SJSA1 (cell line): ENCODE data around the gene SFXN2. TPM values are rescaled to one million over a fixed set of nuclear protein-coding genes. Genes with fewer than 3 reads are reported as not detected.
"Not testable (repeated sequence)": the region's sequence is repeated elsewhere in the genome, so short reads cannot be mapped to it uniquely, and the experiment has no call there.

ENCODE experiments used
- DNase-seq, 2 experiments: peaks; one replicate each; pipeline ENCODE4 v3.0.0-alpha.2; 2015 to 2020; ENCODE audit warnings: low spot score in 2 of 2, low read depth in 1 of 2
- H3K27ac ChIP-seq: fragments of 250-450 bp; sonication (Bioruptor Pico); 2 replicates; pipeline ENCODE4 v1.5.1; 2020; ENCODE audit warnings: mild to moderate bottlenecking, moderate library complexity
- H3K27me3 ChIP-seq: fragments of 250-450 bp; sonication (Bioruptor Pico); replicated peaks from 2 replicates; pipeline ENCODE4 v1.5.1; 2020; ENCODE audit warnings: mild to moderate bottlenecking, moderate library complexity
- H3K36me3 ChIP-seq: fragments of 250-450 bp; sonication (Bioruptor Pico); 2 replicates; pipeline ENCODE4 v1.5.1; 2020; ENCODE audit warnings: mild to moderate bottlenecking
- H3K4me1 ChIP-seq: fragments of 250-450 bp; sonication (Bioruptor Pico); replicated peaks from 2 replicates; pipeline ENCODE4 v1.6.1; 2021; ENCODE audit warnings: mild to moderate bottlenecking
- H3K4me3 ChIP-seq: fragments of 250-450 bp; sonication (Bioruptor Pico); 2 replicates; pipeline ENCODE4 v1.5.1; 2020; ENCODE audit warnings: mild to moderate bottlenecking
- H3K9me3 ChIP-seq: fragments of 250-450 bp; sonication (Bioruptor Pico); replicated peaks from 2 replicates; pipeline ENCODE4 v1.5.1; 2020; ENCODE audit warnings: mild to moderate bottlenecking
- total RNA-seq: library from RNA; depleted of rRNA; stranded (reverse); fragments of >200 nt; shearing (Covaris generic); gene quantifications from 2 replicates; pipeline ENCODE4 v1.2.3, GENCODE V29; 2014

SFXN2 gene
- total RNA-seq, 1 experiment from 2014 or later = 3.1 TPM

GRCh38 chr10:102740229-102740628, 25.8 kb downstream of the SFXN2 start:
- Histone ChIP-seq H3K27me3 (no peaks in the 10 kb centered on the region; the same call in 1 of the 2 replicates), H3K4me1 (peaks cover 15% of the 10 kb centered on the region), H3K36me3 (peaks cover 9% of the 10 kb centered on the region), H3K9me3 (peaks cover 8% of the 10 kb centered on the region), H3K4me3 (no peak overlapping the region), H3K27ac (no peak overlapping the region)
- no peak for DNase-seq

GRCh38 chr10:102741726-102742237, 27.3 kb downstream of the SFXN2 start:
- Histone ChIP-seq H3K9me3 (peaks cover 8% of the 10 kb centered on the region), H3K4me3 (no peak overlapping the region), H3K4me1 (peaks cover 25% of the 10 kb centered on the region), H3K27me3 (no peaks in the 10 kb centered on the region; the same call in 1 of the 2 replicates), H3K36me3 (peaks cover 9% of the 10 kb centered on the region), H3K27ac (no peak overlapping the region)
- no peak for DNase-seq

DNA sequence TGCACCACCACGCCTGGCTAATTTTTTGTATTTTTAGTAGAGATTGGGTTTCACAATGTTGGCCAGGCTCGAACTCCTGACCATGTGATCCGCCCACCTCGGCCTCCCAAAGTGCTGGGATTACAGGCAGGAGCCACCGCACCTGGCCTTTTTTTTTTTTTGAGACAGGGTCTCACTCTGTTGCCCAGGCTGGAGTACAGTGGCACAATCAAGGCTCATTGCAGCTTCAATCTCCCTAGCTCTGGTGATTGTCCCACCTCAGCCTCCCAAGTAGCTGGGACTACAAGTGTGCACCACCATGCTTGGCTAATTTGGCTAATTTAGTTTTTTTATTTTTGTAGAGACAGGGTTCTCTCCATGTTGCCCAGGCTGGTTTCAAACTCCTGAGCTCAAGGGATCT, 27.9 kb downstream of the SFXN2 start:
- H3K27ac ChIP-seq, H3K27me3 ChIP-seq, H3K9me3 ChIP-seq, DNase-seq, H3K4me3 ChIP-seq, H3K36me3 ChIP-seq: not testable (repeated sequence)
- H3K4me1 ChIP-seq = peaks cover 25% of the 10 kb centered on the region

DNA sequence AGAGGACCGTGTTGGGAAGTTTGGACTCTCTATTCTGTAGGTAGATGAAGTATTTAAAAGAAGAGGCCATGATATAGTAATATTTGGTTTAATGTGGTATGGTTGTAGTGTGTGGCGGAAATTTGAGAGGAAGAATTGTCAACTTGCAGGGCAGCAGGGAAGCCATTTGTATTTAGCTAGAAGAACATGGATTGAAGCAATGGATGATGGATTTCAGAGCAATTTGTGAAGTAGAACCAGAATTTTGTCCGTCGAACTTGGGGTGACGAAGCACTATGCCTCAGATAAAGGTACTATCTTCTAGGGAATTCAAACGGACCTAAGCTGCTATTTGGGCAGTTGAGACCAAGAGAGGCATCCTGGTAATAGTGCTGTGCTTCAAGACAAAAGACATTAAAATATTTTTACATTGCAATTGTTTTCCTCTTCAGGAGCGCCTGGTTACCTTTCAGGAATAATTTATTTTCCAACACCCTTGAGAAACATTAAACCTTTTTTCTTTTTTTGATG, 28.7 kb downstream of the SFXN2 start:
- peak overlapping the region; percentile 76 for H3K4me3 ChIP-seq
- H3K27ac ChIP-seq = peak overlapping the region; percentile 56
- no peaks in the 10 kb centered on the region; the same call in 1 of the 2 replicates for H3K27me3 ChIP-seq
- H3K36me3 ChIP-seq = peaks cover 9% of the 10 kb centered on the region
- peaks cover 8% of the 10 kb centered on the region for H3K9me3 ChIP-seq
- no peak for DNase-seq
- H3K4me1 ChIP-seq = peaks cover 25% of the 10 kb centered on the region

DNA sequence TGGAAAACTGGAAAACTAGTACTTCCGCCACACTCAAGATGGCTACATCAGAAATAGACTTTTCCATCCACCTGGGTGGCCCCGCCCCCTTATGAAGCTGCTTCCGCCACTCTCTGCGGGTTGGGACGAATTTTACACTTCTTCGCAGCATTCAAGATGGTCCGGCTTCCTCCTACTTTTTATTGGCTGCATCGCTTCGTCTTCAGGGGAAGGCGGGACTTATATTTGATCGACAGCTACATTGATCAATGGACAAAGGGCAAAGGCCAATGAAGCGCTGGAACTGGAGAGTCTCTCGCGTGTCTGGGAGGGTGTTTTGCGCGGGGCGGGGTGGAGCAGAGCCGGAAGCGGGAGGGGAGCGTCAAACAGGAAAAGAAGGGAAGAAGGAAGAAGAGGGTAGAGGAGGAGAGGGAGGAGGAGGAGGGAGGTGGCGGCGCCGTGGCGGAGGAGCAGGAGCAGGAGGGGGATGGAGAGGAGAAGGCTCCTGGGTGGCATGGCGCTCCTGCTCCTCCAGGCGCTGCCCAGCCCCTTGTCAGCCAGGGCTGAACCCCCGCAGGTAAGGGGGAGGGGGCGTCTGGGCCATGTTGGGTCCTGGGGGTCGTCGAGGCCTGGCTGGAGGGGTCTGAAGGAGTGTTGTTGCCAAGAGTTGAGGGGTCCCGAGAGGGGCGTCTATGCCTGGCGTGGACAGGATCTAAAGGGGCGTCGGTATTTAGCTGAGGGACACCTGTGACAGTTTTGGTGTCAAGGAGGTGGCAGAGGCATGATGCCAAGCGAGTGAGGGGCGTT, 29.3 kb downstream of the SFXN2 start, which contains the start of gene WBP1L:
Gene WBP1L (plus strand): TSS at position 361 of the 786 bp plus-strand sequence. CDS start 106 bp downstream, at position 467.
- DNase-seq = peak; percentile 97 to 99
- H3K36me3 ChIP-seq = peaks cover 9% of the 10 kb centered on the region
- peak within 1 kb of the TSS; percentile 76 for H3K4me3 ChIP-seq

GRCh38 chr10:102744374-102745051, 30.1 kb downstream of the SFXN2 start:
- peak overlapping the region; percentile 65; the same call in 1 of the 2 replicates for H3K27ac ChIP-seq
- peaks cover 8% of the 10 kb centered on the region for H3K9me3 ChIP-seq
- H3K4me3 ChIP-seq = peak overlapping the region; percentile 76
- no peaks in the 10 kb centered on the region; the same call in 1 of the 2 replicates for H3K27me3 ChIP-seq
- DNase-seq = no peak
- H3K36me3 ChIP-seq = peaks cover 9% of the 10 kb centered on the region
- peaks cover 25% of the 10 kb centered on the region for H3K4me1 ChIP-seq

More for the DNA sequence above, 29.3 kb downstream of the SFXN2 start, which contains the start of gene WBP1L:
- H3K27me3 ChIP-seq = no peaks in the 10 kb centered on the region; the same call in 1 of the 2 replicates
- peaks cover 25% of the 10 kb centered on the region for H3K4me1 ChIP-seq
- peaks cover 8% of the 10 kb centered on the region for H3K9me3 ChIP-seq
- peak within 1 kb of the TSS; percentile 65 for H3K27ac ChIP-seq

DNA sequence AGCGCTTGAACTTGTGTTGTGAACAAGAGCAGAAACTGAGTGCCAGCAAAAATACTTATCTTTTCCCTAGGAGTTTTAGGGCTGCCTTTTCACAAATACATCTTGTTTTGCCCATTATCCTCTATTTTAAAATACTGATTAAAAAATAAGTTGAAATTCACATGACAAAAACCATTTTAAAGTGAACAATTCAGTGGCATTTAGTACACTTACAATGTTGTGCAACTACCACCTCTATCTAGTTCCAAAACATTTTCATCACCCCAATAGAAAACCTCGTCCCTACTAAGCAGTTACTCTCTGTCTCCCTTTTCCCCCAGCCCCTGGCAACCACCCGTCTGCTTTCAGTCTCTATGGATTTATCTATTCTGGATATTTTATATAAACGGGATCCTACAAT, 30.7 kb downstream of the SFXN2 start:
- peaks cover 8% of the 10 kb centered on the region for H3K9me3 ChIP-seq
- H3K27me3 ChIP-seq = no peaks in the 10 kb centered on the region; the same call in 1 of the 2 replicates
- no peak overlapping the region for H3K27ac ChIP-seq
- H3K36me3 ChIP-seq = peaks cover 9% of the 10 kb centered on the region
- peaks cover 25% of the 10 kb centered on the region for H3K4me1 ChIP-seq
- no peak for DNase-seq
- no peak overlapping the region for H3K4me3 ChIP-seq

DNA sequence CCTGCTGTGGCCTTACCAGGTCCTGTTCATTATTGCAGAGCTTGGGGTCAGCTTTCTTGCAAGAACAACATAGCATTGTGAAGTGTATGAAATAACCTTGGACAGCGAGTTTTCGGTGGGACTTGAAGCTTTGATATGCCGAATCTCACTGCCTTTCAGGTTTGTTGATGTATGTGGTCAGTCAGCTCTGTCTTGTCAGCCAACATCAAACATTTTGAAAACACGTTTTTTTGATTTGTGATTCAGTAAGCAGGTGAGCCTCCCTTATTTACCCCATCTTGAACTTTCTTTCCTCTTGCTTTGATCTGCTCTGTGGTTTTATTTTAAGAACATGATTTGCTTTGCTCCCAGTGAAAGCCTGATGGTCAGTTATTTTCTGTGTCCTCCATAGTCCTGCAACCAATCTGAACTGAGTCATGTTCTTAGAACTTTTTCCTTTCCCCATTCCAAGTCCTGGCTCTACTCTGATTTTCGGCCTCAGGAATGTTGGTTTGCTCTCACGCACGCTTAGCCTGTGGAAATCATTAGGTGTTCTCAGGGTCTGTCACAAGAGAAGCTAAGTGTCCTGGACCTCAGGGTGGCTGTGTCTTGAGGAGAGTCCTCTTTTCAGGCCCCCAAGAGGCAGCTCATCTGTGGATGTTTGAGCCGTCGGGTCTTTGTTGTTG, 38.0 kb downstream of the SFXN2 start:
- peak overlapping the region; percentile 26; the same call in 1 of the 2 replicates for H3K27ac ChIP-seq
- H3K27me3 ChIP-seq = no peaks in the 10 kb centered on the region
- peak in 1 of 2 experiments; percentile 40 for DNase-seq
- H3K9me3 ChIP-seq = no peaks in the 10 kb centered on the region
- no peak overlapping the region for H3K4me3 ChIP-seq
- H3K4me1 ChIP-seq = peaks cover 23% of the 10 kb centered on the region
- H3K36me3 ChIP-seq = no peaks in the 10 kb centered on the region

DNA sequence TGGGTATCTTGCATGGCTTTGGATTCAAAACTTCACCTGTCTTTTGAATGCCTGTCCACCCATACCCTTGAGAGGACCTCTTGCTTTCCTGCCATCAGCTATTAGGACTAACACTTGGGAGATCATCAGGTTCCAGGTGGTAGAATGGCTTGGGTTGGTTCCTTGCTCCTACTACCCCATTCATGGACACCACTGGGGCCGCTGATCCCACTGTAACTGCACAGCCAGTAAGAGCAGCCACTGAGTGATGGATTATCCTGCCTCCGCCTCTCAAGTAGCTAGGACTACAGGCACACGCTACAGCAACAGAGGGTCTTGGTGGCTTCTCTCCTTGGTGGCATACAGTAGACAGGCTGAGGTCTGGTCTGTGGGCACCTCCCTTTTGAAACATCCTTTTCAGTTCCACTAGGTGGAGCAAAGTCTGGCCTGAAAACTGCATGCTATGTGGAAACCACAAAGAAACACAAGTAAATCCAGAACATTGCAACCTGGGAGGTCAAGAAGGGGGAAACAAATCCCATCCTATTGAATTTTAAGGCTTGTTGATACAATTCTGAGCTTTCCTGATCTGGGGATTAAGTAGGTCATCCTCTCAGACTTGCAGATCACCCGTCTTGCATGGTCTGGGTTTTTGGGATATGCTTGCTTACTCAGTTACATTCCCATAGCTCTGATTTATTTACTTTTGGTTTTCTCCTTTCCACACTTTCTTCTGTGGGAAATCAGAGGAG, 38.7 kb downstream of the SFXN2 start:
- Histone ChIP-seq H3K9me3 (no peaks in the 10 kb centered on the region), H3K36me3 (no peaks in the 10 kb centered on the region), H3K27ac (peak overlapping the region; percentile 26; the same call in 1 of the 2 replicates), H3K4me1 (peaks cover 23% of the 10 kb centered on the region), H3K27me3 (no peaks in the 10 kb centered on the region), H3K4me3 (no peak overlapping the region)
- peak; percentile 80 to 95 for DNase-seq

- Histone ChIP-seq H3K27ac (peak overlapping the region; percentile 3; the same call in 1 of the 2 replicates), H3K4me1 (peaks cover 23% of the 10 kb centered on the region), H3K36me3 (no peaks in the 10 kb centered on the region), H3K4me3 (no peak overlapping the region), H3K27me3 (no peaks in the 10 kb centered on the region), H3K9me3 (no peaks in the 10 kb centered on the region)
- no peak for DNase-seq
These were observed 39.3 kb downstream of the SFXN2 start for GRCh38 chr10:102753718-102754117.

- Histone ChIP-seq H3K9me3 (no peaks in the 10 kb centered on the region), H3K36me3 (peaks cover 7% of the 10 kb centered on the region; the same call in 1 of the 2 replicates), H3K4me1 (peaks cover 24% of the 10 kb centered on the region), H3K4me3 (no peak overlapping the region), H3K27ac (no peak overlapping the region), H3K27me3 (no peaks in the 10 kb centered on the region)
- no peak for DNase-seq
These were observed 42.9 kb downstream of the SFXN2 start for GRCh38 chr10:102757323-102757722.

DNA sequence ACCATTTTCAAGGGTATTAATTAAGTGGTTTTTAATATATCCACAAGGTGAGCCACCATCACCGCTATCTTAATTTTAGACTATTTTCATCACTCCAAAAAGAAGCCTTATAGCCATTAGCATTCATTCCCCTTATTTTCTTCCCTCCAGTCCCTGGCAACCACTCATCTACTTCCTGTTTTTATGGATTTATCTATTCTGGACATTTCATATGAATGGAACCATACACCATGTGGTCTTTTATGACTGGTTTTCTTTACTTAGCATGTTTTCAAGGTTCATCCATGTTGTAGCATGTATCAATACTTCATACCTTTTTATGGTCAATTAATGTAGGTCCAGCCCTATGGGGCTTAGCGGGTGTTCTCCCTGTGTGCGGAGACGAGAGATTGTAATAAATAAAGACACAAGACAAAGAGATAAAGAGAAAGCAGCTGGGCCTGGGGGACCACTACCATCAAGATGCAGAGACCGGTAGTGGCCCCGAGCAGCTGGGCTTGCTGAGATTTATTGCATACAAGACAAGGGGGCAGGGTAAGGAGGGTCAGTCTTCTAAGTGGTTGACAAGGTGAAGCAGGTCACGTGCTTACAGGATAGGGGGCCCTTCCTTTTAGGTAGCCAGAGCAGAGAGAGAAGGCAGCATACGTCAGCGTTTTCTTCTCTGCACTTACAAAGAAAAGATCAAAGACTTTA, 44.0 kb downstream of the SFXN2 start:
- no peak for DNase-seq
- H3K36me3 ChIP-seq = peaks cover 7% of the 10 kb centered on the region; the same call in 1 of the 2 replicates
- peaks cover 15% of the 10 kb centered on the region for H3K4me1 ChIP-seq
- H3K4me3 ChIP-seq = no peak overlapping the region
- H3K27ac ChIP-seq = no peak overlapping the region
- H3K9me3 ChIP-seq = no peaks in the 10 kb centered on the region
- H3K27me3 ChIP-seq = no peaks in the 10 kb centered on the region
